Prostate gland (tissue), 2 donors: ENCODE measurements around the gene RBM33. TPM values are rescaled to one million over a fixed set of nuclear protein-coding genes. Genes with fewer than 3 reads are reported as not detected.

Experiments
- DNase-seq: peaks from one replicate; pipeline ENCODE4 v3.0.0-alpha.2; 2019; ENCODE audit warnings: low spot score
- H3K27ac ChIP-seq, 2 donors: fragments of 200-600 bp; sonication (generic); 2 replicates each; pipeline ENCODE4 v1.5.1; 2017 to 2019
- H3K27me3 ChIP-seq: fragments of 200-600 bp; sonication (generic); replicated peaks from 2 replicates; pipeline ENCODE4 v1.5.1; 2019; ENCODE audit not compliant: insufficient read depth
- H3K36me3 ChIP-seq, 2 donors: fragments of 200-600 bp; sonication (generic); 1 replicate in 1 of 2; 2 replicates in 1 of 2; pipeline versions ENCODE4 v1.5.1 to v1.8.1; 2017 to 2019
- H3K4me1 ChIP-seq: fragments of 200-600 bp; sonication (generic); replicated peaks from 2 replicates; pipeline ENCODE4 v1.5.1; 2019
- H3K4me3 ChIP-seq, 2 donors: fragments of 200-600 bp; sonication (generic); 2 replicates each; pipeline ENCODE4 v1.5.1; 2017 to 2019
- H3K9me3 ChIP-seq: fragments of 200-600 bp; sonication (generic); 2 replicates; pipeline ENCODE4 v1.5.1; 2017
- CTCF ChIP-seq, 4 experiments: fragments of 200-600 bp in 2 of 4; fragments of 450-650 bp in 2 of 4; sonication (generic) in 2 of 4; IDR thresholded peaks; 1 replicate in 3 of 4; 2 replicates in 1 of 4; pipeline ENCODE4 v1.5.1; 2016 to 2019; ENCODE audit warnings: antibody characterized with exemption in 4 of 4, mild to moderate bottlenecking in 2 of 4, moderate library complexity in 2 of 4
- POLR2A ChIP-seq: fragments of 450-650 bp; IDR thresholded peaks from one replicate; pipeline ENCODE4 v1.6.1; 2016; ENCODE audit warnings: antibody characterized with exemption, mild to moderate bottlenecking
- POLR2AphosphoS5 ChIP-seq: sonication (generic); formaldehyde crosslinking; IDR thresholded peaks from one replicate; pipeline ENCODE4 v1.6.1; 2017; ENCODE audit warnings: antibody characterized with exemption
- WGBS: methylation state at CpG from one replicate; pipeline ENCODE4 v1.1.5; 2018; 5-methylcytosine and 5-hydroxymethylcytosine counted together
- intact Hi-C: fragments of 100-400 bp; cut with DNase I; formaldehyde crosslinking; loops from one replicate; pipeline ENCODE4 v1.14.2; 2022
- total RNA-seq, 2 donors: library from RNA; depleted of rRNA; stranded (reverse); fragments of >200 nt; gene quantifications; one replicate each; pipeline ENCODE4 v1.1.0, GENCODE V29; 2016

Gene RBM33
- total RNA-seq, 2 donors from 2014 or later, result 33.2 to 82.9 TPM

- H3K4me1 ChIP-seq, result no peaks in the 10 kb centered on the region
- no peaks in the 10 kb centered on the region for H3K36me3 ChIP-seq
- H3K27ac ChIP-seq, result no peak overlapping the region
- TF ChIP-seq CTCF (IDR thresholded peaks at IDR 0.05) (no peak), POLR2A (no peak), POLR2AphosphoS5 (no peak)
- DNase-seq, result no peak
- H3K4me3 ChIP-seq, result no peak overlapping the region
- H3K27me3 ChIP-seq, result peaks cover 4% of the 10 kb centered on the region
- WGBS, result 68% methylated on average over 6 of the region's 6 CpGs
- intact Hi-C loops, result loop anchor here (10.0 kb wide), 1 partner anchor 646 kb away; no protein-coding TSS in a partner anchor
- no peaks in the 10 kb centered on the region for H3K9me3 ChIP-seq
Measured at GRCh38 chr7:155818820-155819168, 174.3 kb downstream of the RBM33 start.

- Histone ChIP-seq H3K9me3 (no peaks in the 10 kb centered on the region), H3K4me3 (no peak overlapping the region), H3K27me3 (peaks cover 2% of the 10 kb centered on the region), H3K4me1 (no peaks in the 10 kb centered on the region), H3K36me3 (no peaks in the 10 kb centered on the region), H3K27ac (no peak overlapping the region)
- intact Hi-C loops, result loop anchor here (10.0 kb wide), 1 partner anchor 646 kb away; no protein-coding TSS in a partner anchor
- DNase-seq, result no peak
- no peak for TF ChIP-seq POLR2A
- TF ChIP-seq POLR2AphosphoS5, result no peak
- TF ChIP-seq CTCF (IDR thresholded peaks at IDR 0.05), result no peak
- 87% methylated on average over 11 of the region's 12 CpGs for WGBS
Measured at GRCh38 chr7:155819186-155819585, 174.7 kb downstream of the RBM33 start.

GRCh38 chr7:155820246-155820645 is 175.8 kb downstream of the RBM33 start:
- intact Hi-C loops, result no loop called here
- Histone ChIP-seq H3K4me1 (no peaks in the 10 kb centered on the region), H3K9me3 (no peaks in the 10 kb centered on the region), H3K4me3 (no peak overlapping the region), H3K36me3 (no peaks in the 10 kb centered on the region), H3K27ac (no peak overlapping the region), H3K27me3 (peaks cover 2% of the 10 kb centered on the region)
- DNase-seq, result no peak
- TF ChIP-seq POLR2A (no peak), CTCF (IDR thresholded peaks at IDR 0.05) (no peak), POLR2AphosphoS5 (no peak)
- 86% methylated on average over 18 of the region's 18 CpGs for WGBS

- H3K4me3 ChIP-seq, result no peak overlapping the region
- no peaks in the 10 kb centered on the region for H3K4me1 ChIP-seq
- intact Hi-C loops, result no loop called here
- H3K27ac ChIP-seq, result no peak overlapping the region
- H3K27me3 ChIP-seq, result peaks cover 2% of the 10 kb centered on the region
- 90% methylated on average over 13 of the region's 13 CpGs for WGBS
- no peak for DNase-seq
- no peaks in the 10 kb centered on the region for H3K9me3 ChIP-seq
- TF ChIP-seq POLR2A (no peak), CTCF (IDR thresholded peaks at IDR 0.05) (no peak), POLR2AphosphoS5 (no peak)
- H3K36me3 ChIP-seq, result no peaks in the 10 kb centered on the region
Measured at GRCh38 chr7:155820788-155821187, 176.3 kb downstream of the RBM33 start.

GRCh38 chr7:155821851-155822250 is 177.4 kb downstream of the RBM33 start:
- H3K27me3 ChIP-seq, result peaks cover 2% of the 10 kb centered on the region
- no peak overlapping the region for H3K4me3 ChIP-seq
- intact Hi-C loops, result no loop called here
- 89% methylated on average over 11 of the region's 11 CpGs for WGBS
- TF ChIP-seq POLR2A, result no peak
- no peak for TF ChIP-seq CTCF (IDR thresholded peaks at IDR 0.05)
- no peak for TF ChIP-seq POLR2AphosphoS5
- no peak overlapping the region for H3K27ac ChIP-seq
- no peaks in the 10 kb centered on the region for H3K9me3 ChIP-seq
- DNase-seq, result no peak
- no peaks in the 10 kb centered on the region for H3K36me3 ChIP-seq
- H3K4me1 ChIP-seq, result no peaks in the 10 kb centered on the region
